GM18870 (cell line): ENCODE data around the gene UMODL1.

Source experiments
- ATAC-seq: cut with Tn5 transposase; IDR thresholded peaks from one replicate; pipeline ENCODE4 v1.9.1; 2021; ENCODE audit warnings: moderate library complexity; ENCODE audit not compliant: unreplicated experiment

The UMODL1 gene

GRCh38 chr21:42093186-42093585, 22.1 kb downstream of the UMODL1 start:
- no peak for ATAC-seq

GRCh38 chr21:42093991-42094421, 22.9 kb downstream of the UMODL1 start:
- ATAC-seq, result no peak

GRCh38 chr21:42094811-42095210, 23.7 kb downstream of the UMODL1 start:
- no peak for ATAC-seq

GRCh38 chr21:42095581-42095980, 24.5 kb downstream of the UMODL1 start:
- ATAC-seq, result no peak

- ATAC-seq, result no peak
Observed at GRCh38 chr21:42096566-42096965, 25.4 kb downstream of the UMODL1 start.

GRCh38 chr21:42097274-42097673, 26.2 kb downstream of the UMODL1 start:
- ATAC-seq, result no peak

- ATAC-seq, result no peak
Observed at GRCh38 chr21:42097860-42098454, 26.8 kb downstream of the UMODL1 start.

- ATAC-seq, result no peak
Observed at GRCh38 chr21:42098957-42099505, 27.9 kb downstream of the UMODL1 start.

GRCh38 chr21:42101246-42101645, 30.1 kb downstream of the UMODL1 start:
- no peak for ATAC-seq

- ATAC-seq, result no peak
Observed at GRCh38 chr21:42102076-42102475, 31.0 kb downstream of the UMODL1 start.

GRCh38 chr21:42102526-42102925, 31.4 kb downstream of the UMODL1 start:
- no peak for ATAC-seq

GRCh38 chr21:42102991-42103390, 31.9 kb downstream of the UMODL1 start:
- ATAC-seq, result no peak

GRCh38 chr21:42103843-42104242, 32.7 kb downstream of the UMODL1 start:
- no peak for ATAC-seq

- ATAC-seq, result no peak
Observed at GRCh38 chr21:42105476-42106315, 34.6 kb downstream of the UMODL1 start.

- ATAC-seq, result no peak
Observed at GRCh38 chr21:42106425-42106824, 35.3 kb downstream of the UMODL1 start.

- peak; percentile 15 for ATAC-seq
Observed at GRCh38 chr21:42107177-42107880, 36.2 kb downstream of the UMODL1 start.

- peak; percentile 75 for ATAC-seq
Observed at GRCh38 chr21:42107881-42108553, 36.9 kb downstream of the UMODL1 start.

- no peak for ATAC-seq
Observed at GRCh38 chr21:42108554-42109340, 37.6 kb downstream of the UMODL1 start.

- no peak for ATAC-seq
Observed at GRCh38 chr21:42109473-42109872, 38.4 kb downstream of the UMODL1 start.

- ATAC-seq, result no peak
Observed at GRCh38 chr21:42109873-42110525, 38.9 kb downstream of the UMODL1 start.
